CD14-positive monocyte (primary cell): Measurements from ENCODE around the gene CPA2. TPM values are rescaled to one million over a fixed set of nuclear protein-coding genes. Genes with fewer than 3 reads are reported as not detected.

Experiments
- DNase-seq, 3 donors: peaks; one replicate each; pipeline ENCODE4 v3.0.0-alpha.2; 2011 to 2022
- H2AFZ ChIP-seq: 2 replicates; pipeline ENCODE4 v1.6.0; 2012; ENCODE audit warnings: mild to moderate bottlenecking, low read depth, low read length, inconsistent platforms; ENCODE audit not compliant: insufficient read depth, poor library complexity, severe bottlenecking
- H3K27ac ChIP-seq, 2 donors: 1 replicate in 1 of 2; 2 replicates in 1 of 2; pipeline ENCODE4 v1.5.1; 2012 to 2013; ENCODE audit warnings: low read length in 2 of 2, control low read depth in 1 of 2, inconsistent platforms in 1 of 2, low read depth in 1 of 2, mild to moderate bottlenecking in 1 of 2
- H3K27me3 ChIP-seq, 2 donors: one replicate each; pipeline versions ENCODE4 v1.6.0 to v1.6.1; 2011 to 2013; ENCODE audit warnings: low read length in 2 of 2; ENCODE audit not compliant: control insufficient read depth in 2 of 2, insufficient read depth in 2 of 2
- H3K36me3 ChIP-seq, 2 donors: replicated peaks in 1 of 2; 1 replicate in 1 of 2; 2 replicates in 1 of 2; pipeline versions ENCODE4 v1.5.1 to v1.6.1; 2012 to 2013; ENCODE audit warnings: low read length in 2 of 2, control low read depth in 1 of 2, inconsistent platforms in 1 of 2, mild to moderate bottlenecking in 1 of 2; ENCODE audit not compliant: insufficient read depth in 2 of 2, control insufficient read depth in 1 of 2
- H3K4me1 ChIP-seq, 2 donors: 1 replicate in 1 of 2; 2 replicates in 1 of 2; pipeline versions ENCODE4 v1.5.1 to v1.6.1; 2012 to 2013; ENCODE audit warnings: low read length in 2 of 2, control low read depth in 1 of 2, inconsistent platforms in 1 of 2, mild to moderate bottlenecking in 1 of 2, moderate library complexity in 1 of 2; ENCODE audit not compliant: insufficient read depth in 2 of 2, control insufficient read depth in 1 of 2
- H3K4me2 ChIP-seq: replicated peaks from 2 replicates; pipeline ENCODE3; 2012; ENCODE audit warnings: low read length, moderate library complexity, mild to moderate bottlenecking; ENCODE audit not compliant: poor library complexity, severe bottlenecking; ENCODE audit errors: extremely low read depth
- H3K4me3 ChIP-seq, 3 experiments: fragments of 200-600 bp in 1 of 3; sonication (generic) in 1 of 3; replicated peaks in 1 of 3; 1 replicate in 2 of 3; 2 replicates in 1 of 3; pipeline ENCODE4 v1.5.1; 2011 to 2013; ENCODE audit warnings: low read length in 3 of 3, mild to moderate bottlenecking in 3 of 3, control low read depth in 2 of 3, low read depth in 2 of 3, inconsistent platforms in 1 of 3, moderate library complexity in 1 of 3
- H3K79me2 ChIP-seq: 2 replicates; pipeline ENCODE4 v1.6.0; 2012; ENCODE audit warnings: mild to moderate bottlenecking, control low read depth, inconsistent platforms, low read length, moderate library complexity; ENCODE audit not compliant: insufficient read depth
- H3K9ac ChIP-seq: 2 replicates; pipeline ENCODE4 v1.6.0; 2017; ENCODE audit warnings: low read length, mild to moderate bottlenecking; ENCODE audit not compliant: insufficient read depth, poor library complexity, severe bottlenecking
- H3K9me3 ChIP-seq, 2 donors: replicated peaks in 1 of 2; 1 replicate in 1 of 2; 2 replicates in 1 of 2; pipeline versions ENCODE4 v1.5.1 to v1.6.1; 2012 to 2013; ENCODE audit warnings: low read length in 2 of 2, control low read depth in 1 of 2; ENCODE audit not compliant: control insufficient read depth in 1 of 2, insufficient read depth in 1 of 2
- H4K20me1 ChIP-seq: 2 replicates; pipeline ENCODE4 v1.6.0; 2012; ENCODE audit warnings: mild to moderate bottlenecking, low read length, control low read depth, moderate library complexity; ENCODE audit not compliant: insufficient read depth
- H3K27ac Mint-ChIP-seq, 7 donors: one replicate each; pipeline ENCODE4 v1.8.0; 2020; ENCODE audit warnings: mild to moderate bottlenecking in 7 of 7, mixed read lengths in 7 of 7, moderate library complexity in 6 of 7, inconsistent platforms in 2 of 7
- H3K27me3 Mint-ChIP-seq, 3 donors: one replicate each; pipeline ENCODE4 v1.8.0; 2021 to 2022; ENCODE audit warnings: low read depth in 3 of 3, mild to moderate bottlenecking in 3 of 3, mixed read lengths in 3 of 3, moderate library complexity in 3 of 3, inconsistent platforms in 1 of 3
- H3K36me3 Mint-ChIP-seq, 2 donors: one replicate each; pipeline ENCODE4 v1.8.0; 2020; ENCODE audit warnings: mixed read lengths in 2 of 2, inconsistent platforms in 1 of 2, mild to moderate bottlenecking in 1 of 2
- H3K4me1 Mint-ChIP-seq: one replicate; pipeline ENCODE4 v1.8.0; 2020; ENCODE audit warnings: mild to moderate bottlenecking, mixed read lengths
- H3K4me3 Mint-ChIP-seq, 2 donors: one replicate each; pipeline ENCODE4 v1.8.0; 2020; ENCODE audit warnings: mild to moderate bottlenecking in 2 of 2, mixed read lengths in 2 of 2, moderate library complexity in 1 of 2
- H3K9me3 Mint-ChIP-seq, 7 donors: one replicate each; pipeline ENCODE4 v1.8.0; 2020 to 2022; ENCODE audit warnings: mixed read lengths in 7 of 7, mild to moderate bottlenecking in 6 of 7, moderate library complexity in 6 of 7, inconsistent platforms in 2 of 7
- WGBS: methylation state at CpG from one replicate; pipeline ENCODE4 v1.1.5; 2013; ENCODE audit warnings: missing lambda C conversion rate; ENCODE audit not compliant: insufficient coverage; 5-methylcytosine and 5-hydroxymethylcytosine counted together
- intact Hi-C, 2 donors: fragments of 100-400 bp; cut with micrococcal nuclease; formaldehyde crosslinking; loops; one replicate each; pipeline versions ENCODE4 v1.15.0 to v1.15.1; 2023
- polyA minus RNA-seq: library from RNA; depleted of rRNA, polyadenylated mRNA; stranded (reverse); fragments of >200 nt; gene quantifications from 2 replicates; pipeline ENCODE4 v1.2.3, GENCODE V29; 2012
- polyA plus RNA-seq, 3 donors: library from polyadenylated mRNA; depleted of rRNA in 1 of 3; unstranded in 2 of 3; stranded (reverse) in 1 of 3; fragments of 300-500 nt in 2 of 3; fragments of >200 nt in 1 of 3; fragmentation: Illumina TruSeq in 2 of 3; gene quantifications; 1 replicate in 2 of 3; 2 replicates in 1 of 3; pipeline ENCODE4 v1.2.3, GENCODE V29; 2012 to 2021
- total RNA-seq, 12 experiments: library from RNA in 1 of 12; stranded (reverse) in 1 of 12; fragments of 120-200 nt in 1 of 12; gene quantifications; one replicate each; pipeline ENCODE4 v1.2.4 and lab custom pipeline; 2013 to 2026; ENCODE audit warnings: mixed read lengths in 6 of 12, inconsistent platforms in 1 of 12
- TF ChIP-seq, protein P1 (sequence below): fragments of 200-600 bp; IDR thresholded peaks from one replicate; pipeline ENCODE4 v1.8.0; 2022; ENCODE audit warnings: antibody characterized with exemption, mild to moderate bottlenecking

The CPA2 gene
- not detected for total RNA-seq (2013)
- polyA plus RNA-seq = not detected
- polyA minus RNA-seq = not detected in 2 replicates
- total RNA-seq (lab: John Stamatoyannopoulos, UW) = 0 to 1.4 (median 0.03) reads per million in 11 experiments

DNA sequence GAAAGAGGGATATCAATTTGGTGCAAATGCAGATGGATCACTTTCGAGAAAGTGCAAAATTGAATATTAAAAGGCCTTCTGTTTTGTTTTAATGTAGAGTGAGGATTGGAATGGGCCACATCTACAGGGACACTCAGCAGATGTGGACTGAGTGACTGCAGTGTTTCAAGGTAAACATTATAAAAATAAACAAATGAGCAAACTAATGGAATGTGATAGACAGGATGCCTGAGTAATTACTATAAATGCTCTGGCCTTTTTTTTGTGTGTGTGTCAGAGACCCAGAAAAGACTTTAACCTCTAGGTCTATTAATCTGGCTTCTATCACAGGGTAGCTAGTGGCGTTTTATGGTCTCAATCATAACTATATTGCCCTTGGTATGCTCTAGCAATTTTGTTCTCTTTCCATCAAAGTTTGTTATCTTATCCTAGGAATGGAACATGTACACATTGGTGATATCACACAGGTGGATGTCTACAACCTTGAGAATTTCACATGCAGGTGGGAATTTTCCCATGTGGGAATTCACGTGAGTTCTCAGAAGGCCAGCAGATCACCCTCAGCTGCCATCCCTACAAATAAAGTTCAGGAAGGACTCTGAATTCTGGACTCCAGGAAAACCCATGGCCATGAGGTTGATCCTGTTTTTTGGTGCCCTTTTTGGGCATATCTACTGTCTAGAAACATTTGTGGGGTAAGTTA is at the start of gene CPA2:
CPA2 (plus strand) TSS at position 606 of the 703 bp plus-strand sequence; CDS start at position 625, 19 bp downstream.
- no peak within 1 kb of the TSS for H3K27ac ChIP-seq
- TF ChIP-seq, protein P1, sequence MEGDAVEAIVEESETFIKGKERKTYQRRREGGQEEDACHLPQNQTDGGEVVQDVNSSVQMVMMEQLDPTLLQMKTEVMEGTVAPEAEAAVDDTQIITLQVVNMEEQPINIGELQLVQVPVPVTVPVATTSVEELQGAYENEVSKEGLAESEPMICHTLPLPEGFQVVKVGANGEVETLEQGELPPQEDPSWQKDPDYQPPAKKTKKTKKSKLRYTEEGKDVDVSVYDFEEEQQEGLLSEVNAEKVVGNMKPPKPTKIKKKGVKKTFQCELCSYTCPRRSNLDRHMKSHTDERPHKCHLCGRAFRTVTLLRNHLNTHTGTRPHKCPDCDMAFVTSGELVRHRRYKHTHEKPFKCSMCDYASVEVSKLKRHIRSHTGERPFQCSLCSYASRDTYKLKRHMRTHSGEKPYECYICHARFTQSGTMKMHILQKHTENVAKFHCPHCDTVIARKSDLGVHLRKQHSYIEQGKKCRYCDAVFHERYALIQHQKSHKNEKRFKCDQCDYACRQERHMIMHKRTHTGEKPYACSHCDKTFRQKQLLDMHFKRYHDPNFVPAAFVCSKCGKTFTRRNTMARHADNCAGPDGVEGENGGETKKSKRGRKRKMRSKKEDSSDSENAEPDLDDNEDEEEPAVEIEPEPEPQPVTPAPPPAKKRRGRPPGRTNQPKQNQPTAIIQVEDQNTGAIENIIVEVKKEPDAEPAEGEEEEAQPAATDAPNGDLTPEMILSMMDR = no peak
- no peaks in the 10 kb centered on the region for H3K79me2 ChIP-seq
- H3K4me1 ChIP-seq = no peaks in the 10 kb centered on the region
- no peak within 1 kb of the TSS for H3K27ac Mint-ChIP-seq
- no peak within 1 kb of the TSS for H3K4me2 ChIP-seq
- 83% methylated on average over 1 of the region's 3 CpGs for WGBS
- H3K4me3 ChIP-seq = no peak within 1 kb of the TSS
- no peaks in the 10 kb centered on the region for H3K4me1 Mint-ChIP-seq
- no peaks in the 10 kb centered on the region for H3K36me3 Mint-ChIP-seq
- H4K20me1 ChIP-seq = no peaks in the 10 kb centered on the region
- no peaks in the 10 kb centered on the region for H3K36me3 ChIP-seq
- H2AFZ ChIP-seq = no peak within 1 kb of the TSS
- peaks cover 0 to 6% (median 2%) of the 10 kb centered on the region in 3 donors for H3K27me3 Mint-ChIP-seq
- no peak for DNase-seq
- H3K27me3 ChIP-seq = no peaks in the 10 kb centered on the region
- H3K9me3 Mint-ChIP-seq = peaks cover 0 to 12% (median 0%) of the 10 kb centered on the region in 7 donors
- no peak within 1 kb of the TSS for H3K9ac ChIP-seq
- H3K4me3 Mint-ChIP-seq = no peak within 1 kb of the TSS
- no peaks in the 10 kb centered on the region for H3K9me3 ChIP-seq
- intact Hi-C loops = no loop called here

DNA sequence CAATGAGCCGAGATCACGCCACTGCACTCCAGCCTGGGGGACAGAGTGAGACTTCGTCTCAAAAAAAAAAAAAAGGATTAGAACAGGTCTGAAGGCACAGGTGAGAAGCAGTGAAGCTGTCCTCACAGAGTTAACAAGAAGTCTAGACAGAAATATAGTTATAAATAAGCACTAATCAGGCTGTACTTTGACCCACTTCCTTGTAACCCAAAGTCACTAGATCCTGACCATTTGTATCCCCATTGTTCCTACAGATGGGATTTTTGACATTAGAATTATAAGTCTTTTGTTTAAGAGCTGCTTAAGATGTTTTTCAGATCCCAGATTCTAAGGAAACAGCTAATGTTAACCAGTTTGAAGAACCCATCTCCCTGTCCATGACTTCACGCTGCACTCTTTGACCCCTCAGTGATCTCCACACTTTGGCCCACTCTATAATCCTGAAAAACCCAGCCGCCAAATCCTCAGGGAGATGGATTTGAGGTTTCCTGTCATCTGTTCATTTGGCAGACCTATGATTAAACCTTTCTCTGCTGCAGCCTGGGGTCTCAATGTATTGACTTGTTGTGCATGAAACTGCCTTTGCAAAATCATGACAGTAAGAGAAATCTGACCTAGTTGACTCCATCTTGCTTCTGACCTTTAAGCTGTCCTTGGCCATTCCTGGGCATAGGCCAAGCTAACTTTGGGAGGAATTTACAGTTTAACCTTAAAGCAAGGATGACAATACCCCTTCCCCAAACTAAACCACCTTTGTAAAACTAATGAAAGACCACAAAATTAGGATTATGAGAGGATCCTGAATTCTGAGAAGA is 47.6 kb upstream of the CPA2 start:
- H3K9me3 ChIP-seq = no peaks in the 10 kb centered on the region
- no peaks in the 10 kb centered on the region for H3K79me2 ChIP-seq
- no peaks in the 10 kb centered on the region for H3K36me3 ChIP-seq
- H3K4me3 ChIP-seq = no peak overlapping the region
- Mint-ChIP-seq H3K27me3 (peaks cover 0 to 3% (median 3%) of the 10 kb centered on the region in 3 donors), H3K27ac (no peak overlapping the region), H3K9me3 (peaks cover under 1 to 12% (median 3%) of the 10 kb centered on the region in 7 donors), H3K4me1 (no peaks in the 10 kb centered on the region), H3K36me3 (no peaks in the 10 kb centered on the region), H3K4me3 (no peak overlapping the region)
- no peaks in the 10 kb centered on the region for H3K27me3 ChIP-seq
- H3K4me1 ChIP-seq = no peaks in the 10 kb centered on the region
- intact Hi-C loops = no loop called here
- H3K27ac ChIP-seq = no peak overlapping the region
- WGBS = 100% methylated on average over 3 of the region's 5 CpGs
- H3K9ac ChIP-seq = no peak overlapping the region
- H3K4me2 ChIP-seq = no peak overlapping the region
- DNase-seq = no peak
- H4K20me1 ChIP-seq = no peaks in the 10 kb centered on the region
- TF ChIP-seq, protein P1 = no peak
- H2AFZ ChIP-seq = no peak overlapping the region
